Neutrophil (primary cell): ENCODE data around the gene CHRNA1.

Experiments used
- H3K27ac ChIP-seq: fragments of 200-600 bp; sonication (generic); 2 replicates; pipeline ENCODE4 v1.5.1; 2016; ENCODE audit warnings: mild to moderate bottlenecking, moderate library complexity
- H3K27me3 ChIP-seq: fragments of 200-600 bp; sonication (generic); 2 replicates; pipeline ENCODE4 v1.6.0; 2016; ENCODE audit warnings: mild to moderate bottlenecking
- H3K36me3 ChIP-seq: fragments of 200-600 bp; sonication (generic); 2 replicates; pipeline ENCODE4 v1.5.1; 2017
- H3K4me1 ChIP-seq, 2 experiments: fragments of 200-600 bp in 1 of 2; sonication (generic) in 1 of 2; 1 replicate in 1 of 2; 2 replicates in 1 of 2; pipeline versions ENCODE4 v1.5.1 to v1.6.1; 2013 to 2016; ENCODE audit warnings: low read depth in 1 of 2, low read length in 1 of 2, mild to moderate bottlenecking in 1 of 2, moderate library complexity in 1 of 2; ENCODE audit not compliant: control insufficient read depth in 1 of 2, insufficient read depth in 1 of 2
- H3K4me3 ChIP-seq, 2 experiments: fragments of 200-600 bp in 1 of 2; sonication (generic) in 1 of 2; 1 replicate in 1 of 2; 2 replicates in 1 of 2; pipeline ENCODE4 v1.5.1; 2013 to 2016; ENCODE audit warnings: low read depth in 1 of 2, low read length in 1 of 2, mild to moderate bottlenecking in 1 of 2, moderate library complexity in 1 of 2
- H3K9me3 ChIP-seq: fragments of 200-600 bp; sonication (generic); 2 replicates; pipeline ENCODE4 v1.5.1; 2016
- TF ChIP-seq, protein P1 (sequence below): fragments of 200-600 bp; sonication (generic); IDR thresholded peaks from 2 replicates; pipeline ENCODE4 v1.5.1; 2016; ENCODE audit warnings: antibody characterized with exemption

CHRNA1 gene

GRCh38 chr2:174800436-174801205 is 36.3 kb upstream of the CHRNA1 start:
- peaks cover 10% of the 10 kb centered on the region for H3K27me3 ChIP-seq
- H3K27ac ChIP-seq = no peak overlapping the region
- H3K4me3 ChIP-seq = no peak overlapping the region
- no peaks in the 10 kb centered on the region for H3K36me3 ChIP-seq
- no peaks in the 10 kb centered on the region for H3K4me1 ChIP-seq
- H3K9me3 ChIP-seq = no peaks in the 10 kb centered on the region
- TF ChIP-seq, protein P1, sequence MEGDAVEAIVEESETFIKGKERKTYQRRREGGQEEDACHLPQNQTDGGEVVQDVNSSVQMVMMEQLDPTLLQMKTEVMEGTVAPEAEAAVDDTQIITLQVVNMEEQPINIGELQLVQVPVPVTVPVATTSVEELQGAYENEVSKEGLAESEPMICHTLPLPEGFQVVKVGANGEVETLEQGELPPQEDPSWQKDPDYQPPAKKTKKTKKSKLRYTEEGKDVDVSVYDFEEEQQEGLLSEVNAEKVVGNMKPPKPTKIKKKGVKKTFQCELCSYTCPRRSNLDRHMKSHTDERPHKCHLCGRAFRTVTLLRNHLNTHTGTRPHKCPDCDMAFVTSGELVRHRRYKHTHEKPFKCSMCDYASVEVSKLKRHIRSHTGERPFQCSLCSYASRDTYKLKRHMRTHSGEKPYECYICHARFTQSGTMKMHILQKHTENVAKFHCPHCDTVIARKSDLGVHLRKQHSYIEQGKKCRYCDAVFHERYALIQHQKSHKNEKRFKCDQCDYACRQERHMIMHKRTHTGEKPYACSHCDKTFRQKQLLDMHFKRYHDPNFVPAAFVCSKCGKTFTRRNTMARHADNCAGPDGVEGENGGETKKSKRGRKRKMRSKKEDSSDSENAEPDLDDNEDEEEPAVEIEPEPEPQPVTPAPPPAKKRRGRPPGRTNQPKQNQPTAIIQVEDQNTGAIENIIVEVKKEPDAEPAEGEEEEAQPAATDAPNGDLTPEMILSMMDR = no peak

DNA sequence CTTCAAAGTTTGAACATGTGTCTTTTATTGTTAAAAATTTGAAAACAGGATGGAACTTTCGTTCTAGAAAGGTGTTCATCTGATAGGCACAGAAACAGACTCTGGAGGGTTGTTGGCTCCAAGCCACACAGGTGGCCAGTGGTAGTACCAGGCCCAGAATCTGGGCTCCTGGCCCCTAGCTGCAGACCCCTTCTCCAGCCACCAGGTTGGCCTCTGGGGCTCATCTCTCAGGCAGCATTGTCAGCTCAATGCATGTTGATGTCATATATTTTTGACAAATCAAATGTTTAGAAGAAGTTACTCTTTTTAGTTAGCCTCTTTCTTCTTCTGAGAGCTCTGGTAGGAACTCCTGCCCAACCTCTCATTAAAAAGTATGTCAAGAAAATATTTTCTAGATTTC is 34.5 kb upstream of the CHRNA1 start:
- Histone ChIP-seq H3K4me1 (no peaks in the 10 kb centered on the region), H3K27me3 (no peaks in the 10 kb centered on the region), H3K9me3 (no peaks in the 10 kb centered on the region), H3K36me3 (no peaks in the 10 kb centered on the region), H3K4me3 (no peak overlapping the region), H3K27ac (no peak overlapping the region)
- TF ChIP-seq, protein P1 = no peak

GRCh38 chr2:174797781-174798276 is 33.6 kb upstream of the CHRNA1 start:
- H3K27me3 ChIP-seq = peaks cover 2% of the 10 kb centered on the region
- H3K4me3 ChIP-seq = no peak overlapping the region
- no peaks in the 10 kb centered on the region for H3K36me3 ChIP-seq
- TF ChIP-seq, protein P1 = no peak
- H3K27ac ChIP-seq = no peak overlapping the region
- no peaks in the 10 kb centered on the region for H3K9me3 ChIP-seq
- no peaks in the 10 kb centered on the region for H3K4me1 ChIP-seq

GRCh38 chr2:174796319-174796771 is 32.1 kb upstream of the CHRNA1 start:
- TF ChIP-seq, protein P1 = no peak
- no peaks in the 10 kb centered on the region for H3K4me1 ChIP-seq

DNA sequence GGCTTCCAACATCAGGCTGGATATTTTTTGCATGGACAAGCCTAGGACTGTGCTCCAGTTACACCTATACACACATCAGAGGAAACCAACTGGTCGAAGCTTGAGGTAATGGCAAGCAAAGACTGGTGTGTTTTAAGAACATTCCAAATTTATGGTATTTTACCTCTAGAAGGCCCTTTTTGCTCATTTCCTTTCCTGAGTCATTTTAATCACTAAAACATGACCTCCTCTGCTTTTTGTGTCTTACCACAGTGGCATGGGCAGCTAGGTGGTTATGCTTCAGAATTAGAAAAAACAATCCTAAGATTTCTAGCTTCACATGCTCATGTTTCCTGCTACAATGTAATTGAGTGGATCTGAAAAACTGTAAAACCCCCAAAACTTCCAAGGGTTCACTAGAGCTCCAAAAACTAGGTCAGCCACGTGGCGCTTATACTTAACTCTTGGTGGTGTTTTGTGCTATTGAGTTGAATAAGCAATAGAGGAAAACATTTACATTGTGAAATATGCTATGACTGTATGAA is 30.6 kb upstream of the CHRNA1 start:
- Histone ChIP-seq H3K4me1 (no peaks in the 10 kb centered on the region), H3K9me3 (no peaks in the 10 kb centered on the region), H3K4me3 (no peak overlapping the region), H3K36me3 (no peaks in the 10 kb centered on the region), H3K27me3 (peaks cover 19% of the 10 kb centered on the region), H3K27ac (no peak overlapping the region)
- TF ChIP-seq, protein P1 = no peak

More at GRCh38 chr2:174796319-174796771, 32.1 kb upstream of the CHRNA1 start:
- no peak overlapping the region for H3K4me3 ChIP-seq
- H3K9me3 ChIP-seq = no peaks in the 10 kb centered on the region
- peaks cover 17% of the 10 kb centered on the region for H3K27me3 ChIP-seq
- no peak overlapping the region for H3K27ac ChIP-seq
- no peaks in the 10 kb centered on the region for H3K36me3 ChIP-seq
